OCI-LY3 (cell line): Measurements from ENCODE around the gene RAP1GDS1.
A peak's percentile ranks its signal among the peaks of the same experiment; 100 is the strongest.

Experiments
- H2AFZ ChIP-seq: fragments of 200-600, 300-600 bp; shearing (Covaris generic); 2 replicates; pipeline ENCODE4 v1.6.0; 2014; ENCODE audit warnings: antibody characterized with exemption, low read depth, low read length
- H3K27ac ChIP-seq: fragments of 200-600, 300-600 bp; sonication (generic); 2 replicates; pipeline ENCODE4 v1.5.1; 2014; ENCODE audit warnings: mild to moderate bottlenecking, low read length, moderate library complexity, mixed read lengths
- H3K27me3 ChIP-seq: fragments of 200-600, 300-600 bp; sonication (generic); 2 replicates; pipeline ENCODE4 v1.6.1; 2014; ENCODE audit warnings: low read depth, low read length, mixed read lengths
- H3K36me3 ChIP-seq: fragments of 200-600, 300-600 bp; sonication (generic); replicated peaks from 2 replicates; pipeline ENCODE3; 2014; ENCODE audit warnings: low read depth, low read length, mixed read lengths
- H3K4me1 ChIP-seq: fragments of 300-600, 200-600 bp; sonication (generic); 2 replicates; pipeline ENCODE4 v1.6.1; 2014; ENCODE audit warnings: low read length, mixed read lengths
- H3K4me2 ChIP-seq: fragments of 200-600, 300-600 bp; sonication (generic); 2 replicates; pipeline ENCODE4 v1.6.1; 2014; ENCODE audit warnings: low read length, mixed read lengths
- H3K4me3 ChIP-seq: fragments of 300-600, 200-600 bp; sonication (generic); 2 replicates; pipeline ENCODE4 v1.5.1; 2014; ENCODE audit warnings: antibody characterized with exemption, mild to moderate bottlenecking, low read length, moderate library complexity
- H3K79me2 ChIP-seq: fragments of 300-600, 200-600 bp; shearing (Covaris generic); 2 replicates; pipeline ENCODE4 v1.6.1; 2014; ENCODE audit warnings: mild to moderate bottlenecking, low read length, mixed read lengths
- H3K9ac ChIP-seq: fragments of 300-600, 200-600 bp; shearing (Covaris generic); 2 replicates; pipeline ENCODE4 v1.6.0; 2014; ENCODE audit warnings: mild to moderate bottlenecking, low read length, moderate library complexity
- H3K9me3 ChIP-seq: fragments of 200-600, 300-600 bp; shearing (Covaris generic); 2 replicates; pipeline ENCODE4 v1.6.1; 2014; ENCODE audit warnings: low read length, mixed read lengths; ENCODE audit not compliant: insufficient read depth
- H4K20me1 ChIP-seq: fragments of 200-600, 300-600 bp; sonication (generic); 2 replicates; pipeline ENCODE4 v1.6.1; 2016; ENCODE audit warnings: low read length, mixed read lengths; ENCODE audit not compliant: insufficient read depth
- CTCF ChIP-seq: fragments of 200-600, 300-600 bp; sonication (generic); IDR thresholded peaks from 2 replicates; pipeline ENCODE4 v1.5.1; 2014; ENCODE audit warnings: antibody characterized with exemption, low read length, low read depth
- EZH2phosphoT487 ChIP-seq: fragments of 200-600 bp; shearing (Covaris generic); IDR thresholded peaks from 2 replicates; pipeline ENCODE4 v1.6.1; 2018; ENCODE audit warnings: antibody characterized with exemption, mixed run types, low read depth

RAP1GDS1 gene

DNA sequence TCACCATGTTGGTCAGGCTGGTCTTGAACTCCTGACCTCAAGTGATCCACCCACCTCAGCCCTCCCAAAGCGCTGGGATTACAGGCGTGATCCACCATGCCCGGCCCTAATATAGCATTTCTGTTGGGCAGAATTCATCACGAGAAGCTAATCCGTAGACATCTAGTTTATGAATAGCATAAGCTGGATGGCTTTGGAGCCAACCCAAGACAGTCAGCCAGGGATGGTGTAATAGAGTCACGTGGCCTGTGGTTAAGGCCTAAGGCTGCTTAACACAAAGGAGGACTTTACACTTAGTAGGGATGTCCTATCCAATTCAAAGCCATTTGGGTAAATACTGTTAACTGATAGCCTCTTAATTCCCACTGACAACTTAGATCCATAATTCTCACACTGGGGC, 173.6 kb downstream of the RAP1GDS1 start:
- no peaks in the 10 kb centered on the region for H3K79me2 ChIP-seq
- H3K4me2 ChIP-seq: no peak overlapping the region
- H3K9ac ChIP-seq: no peak overlapping the region
- no peaks in the 10 kb centered on the region for H3K4me1 ChIP-seq
- H3K27me3 ChIP-seq: no peaks in the 10 kb centered on the region
- TF ChIP-seq CTCF: no peak
- TF ChIP-seq EZH2phosphoT487: no peak
- H2AFZ ChIP-seq: no peak overlapping the region
- H3K9me3 ChIP-seq: no peaks in the 10 kb centered on the region
- no peaks in the 10 kb centered on the region for H4K20me1 ChIP-seq
- H3K4me3 ChIP-seq: no peak overlapping the region
- no peak overlapping the region for H3K27ac ChIP-seq
- H3K36me3 ChIP-seq: peaks cover 19% of the 10 kb centered on the region

DNA sequence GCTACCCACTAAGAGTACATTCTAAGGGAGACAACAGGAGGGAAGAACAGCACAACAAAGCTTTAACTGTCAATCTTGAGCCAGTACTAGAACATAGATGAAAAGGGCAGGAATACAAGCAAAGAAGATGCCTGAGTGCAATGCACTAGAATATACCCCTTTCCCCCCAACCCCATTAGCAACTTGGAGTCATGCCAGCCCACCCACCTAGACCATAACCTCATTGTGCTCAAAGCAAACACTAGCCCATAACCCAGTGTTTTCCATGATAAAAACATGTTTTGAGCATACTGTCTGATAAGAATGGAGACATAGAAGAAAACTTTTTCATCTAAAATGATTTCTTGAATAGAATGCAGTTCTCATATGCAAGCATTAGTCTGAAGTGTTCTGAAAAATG, 183.2 kb downstream of the RAP1GDS1 start:
- Histone ChIP-seq H2AFZ (no peak overlapping the region), H3K36me3 (peaks cover 12% of the 10 kb centered on the region), H3K27ac (no peak overlapping the region), H4K20me1 (no peaks in the 10 kb centered on the region), H3K4me3 (no peak overlapping the region), H3K4me1 (peaks cover 14% of the 10 kb centered on the region), H3K9me3 (no peaks in the 10 kb centered on the region), H3K27me3 (no peaks in the 10 kb centered on the region), H3K9ac (no peak overlapping the region), H3K4me2 (no peak overlapping the region), H3K79me2 (no peaks in the 10 kb centered on the region)
- TF ChIP-seq CTCF (no peak), EZH2phosphoT487 (no peak)

GRCh38 chr4:98446499-98447375, 185.6 kb downstream of the RAP1GDS1 start:
- no peaks in the 10 kb centered on the region for H3K79me2 ChIP-seq
- no peak for TF ChIP-seq CTCF
- TF ChIP-seq EZH2phosphoT487: no peak
- no peaks in the 10 kb centered on the region for H4K20me1 ChIP-seq
- no peaks in the 10 kb centered on the region for H3K27me3 ChIP-seq
- H3K9ac ChIP-seq: no peak overlapping the region
- H3K27ac ChIP-seq: peak overlapping the region; percentile 5; the same call in 1 of the 2 replicates
- peaks cover 12% of the 10 kb centered on the region for H3K36me3 ChIP-seq
- H3K9me3 ChIP-seq: no peaks in the 10 kb centered on the region
- no peak overlapping the region for H2AFZ ChIP-seq
- peak overlapping the region; percentile 29 for H3K4me2 ChIP-seq
- H3K4me3 ChIP-seq: no peak overlapping the region
- H3K4me1 ChIP-seq: peaks cover 14% of the 10 kb centered on the region

- Histone ChIP-seq H3K4me2 (no peak overlapping the region), H3K36me3 (peaks cover 12% of the 10 kb centered on the region), H3K4me1 (peaks cover 14% of the 10 kb centered on the region), H3K9me3 (no peaks in the 10 kb centered on the region), H4K20me1 (no peaks in the 10 kb centered on the region), H2AFZ (no peak overlapping the region), H3K4me3 (no peak overlapping the region), H3K79me2 (no peaks in the 10 kb centered on the region), H3K27me3 (no peaks in the 10 kb centered on the region), H3K9ac (no peak overlapping the region), H3K27ac (no peak overlapping the region)
- no peak for TF ChIP-seq CTCF
- TF ChIP-seq EZH2phosphoT487: no peak
These were observed 186.5 kb downstream of the RAP1GDS1 start for GRCh38 chr4:98447648-98448047.
